B cell (primary cell): Measurements from ENCODE around the gene LRR1. TPM values are rescaled to one million over a fixed set of nuclear protein-coding genes. Genes with fewer than 3 reads are reported as not detected.

Source experiments
- ATAC-seq: fragments of 200-7000 bp; cut with Tn5 transposase; one replicate; pipeline ENCODE4 v1.10.0; 2021; ENCODE audit warnings: low read depth, mild to moderate bottlenecking, moderate number of reproducible peaks, moderate library complexity
- CTCF ChIA-PET: fragments of 350-600 bp; sonication (Branson Sonifier 250); formaldehyde crosslinking; loops from one replicate; lab custom pipeline; 2021; ENCODE audit warnings: antibody characterized with exemption, inconsistent platforms; lab: Charles Lee
- POLR2A ChIA-PET: fragments of 350-600 bp; sonication (Branson Sonifier 250); formaldehyde crosslinking; loops from one replicate; lab custom pipeline; 2021; ENCODE audit warnings: antibody characterized with exemption; lab: Charles Lee
- DNase-seq: peaks from one replicate; pipeline ENCODE4 v3.0.0; 2013
- H2AFZ ChIP-seq: 2 replicates; pipeline ENCODE4 v1.6.1; 2012; ENCODE audit warnings: mild to moderate bottlenecking, low read depth, low read length; ENCODE audit not compliant: insufficient read depth, poor library complexity, severe bottlenecking
- H3K27ac ChIP-seq, 2 donors: 1 replicate in 1 of 2; 2 replicates in 1 of 2; pipeline ENCODE4 v1.5.1; 2012 to 2013; ENCODE audit warnings: low read length in 2 of 2, mild to moderate bottlenecking in 2 of 2, moderate library complexity in 1 of 2
- H3K27me3 ChIP-seq, 4 experiments: fragments of 200-600 bp in 1 of 4; sonication (generic) in 1 of 4; replicated peaks in 1 of 4; 1 replicate in 2 of 4; 2 replicates in 2 of 4; pipeline versions ENCODE4 v1.6.1 to v1.7.0; 2013 to 2016; ENCODE audit warnings: low read length in 3 of 4, mild to moderate bottlenecking in 2 of 4, mixed read lengths in 1 of 4, moderate library complexity in 1 of 4; ENCODE audit not compliant: insufficient read depth in 4 of 4, control insufficient read depth in 3 of 4; ENCODE audit errors: control extremely low read depth in 1 of 4
- H3K36me3 ChIP-seq, 2 experiments: replicated peaks in 1 of 2; 1 replicate in 1 of 2; 2 replicates in 1 of 2; pipeline versions ENCODE4 v1.6.1 to v1.7.1; 2013; ENCODE audit warnings: low read length in 1 of 2; ENCODE audit not compliant: insufficient read depth in 2 of 2, control insufficient read depth in 1 of 2; ENCODE audit errors: control extremely low read depth in 1 of 2, extremely low read depth in 1 of 2
- H3K4me1 ChIP-seq, 2 donors: fragments of 200-600 bp in 1 of 2; sonication (generic) in 1 of 2; 1 replicate in 1 of 2; 2 replicates in 1 of 2; pipeline versions ENCODE4 v1.5.1 to v1.6.1; 2013 to 2017; ENCODE audit warnings: low read length in 2 of 2; ENCODE audit not compliant: control insufficient read depth in 2 of 2, insufficient read depth in 2 of 2
- H3K4me2 ChIP-seq: replicated peaks from 2 replicates; pipeline ENCODE3; 2012; ENCODE audit warnings: mild to moderate bottlenecking, low read depth, low read length; ENCODE audit not compliant: poor library complexity, severe bottlenecking
- H3K4me3 ChIP-seq, 5 experiments: fragments of 200-600 bp in 1 of 5; sonication (generic) in 1 of 5; 1 replicate in 3 of 5; 2 replicates in 2 of 5; pipeline versions ENCODE4 v1.5.1 to v1.7.0; 2011 to 2016; ENCODE audit warnings: low read length in 4 of 5, mild to moderate bottlenecking in 4 of 5, low read depth in 2 of 5, control low read depth in 1 of 5, moderate library complexity in 1 of 5; ENCODE audit not compliant: insufficient read depth in 1 of 5; ENCODE audit errors: control extremely low read depth in 1 of 5, extremely low read depth in 1 of 5
- H3K79me2 ChIP-seq: fragments of 200-600 bp; sonication (generic); one replicate; pipeline ENCODE4 v1.6.0; 2016; ENCODE audit warnings: low read length; ENCODE audit not compliant: control insufficient read depth, insufficient read depth
- H3K9ac ChIP-seq: fragments of 200-600 bp; sonication (generic); 2 replicates; pipeline ENCODE4 v1.6.1; 2017; ENCODE audit warnings: mild to moderate bottlenecking, low read length, moderate library complexity
- H3K9me3 ChIP-seq, 3 donors: one replicate each; pipeline versions ENCODE4 v1.6.1 to v1.7.1; 2013; ENCODE audit warnings: low read length in 2 of 3; ENCODE audit not compliant: control insufficient read depth in 2 of 3, insufficient read depth in 1 of 3; ENCODE audit errors: control extremely low read depth in 1 of 3
- H4K20me1 ChIP-seq: 2 replicates; pipeline ENCODE4 v1.6.0; 2012; ENCODE audit warnings: mild to moderate bottlenecking, low read length; ENCODE audit not compliant: insufficient read depth, control insufficient read depth, poor library complexity, severe bottlenecking
- H3K27ac Mint-ChIP-seq: one replicate; pipeline ENCODE4 v1.8.0; 2021; ENCODE audit warnings: mixed read lengths
- H3K27me3 Mint-ChIP-seq: one replicate; pipeline ENCODE4 v1.8.0; 2021; ENCODE audit warnings: mixed read lengths
- H3K4me1 Mint-ChIP-seq: one replicate; pipeline ENCODE4 v1.8.0; 2021; ENCODE audit warnings: mixed read lengths
- H3K4me3 Mint-ChIP-seq: one replicate; pipeline ENCODE4 v1.8.0; 2021; ENCODE audit warnings: mixed read lengths
- H3K9me3 Mint-ChIP-seq: one replicate; pipeline ENCODE4 v1.8.0; 2022; ENCODE audit warnings: mixed read lengths; ENCODE audit not compliant: insufficient read depth
- EZH2 ChIP-seq: IDR thresholded peaks from 2 replicates; pipeline ENCODE4 v1.6.1; 2012; ENCODE audit warnings: borderline replicate concordance, low read depth, mild to moderate bottlenecking, moderate library complexity, low read length; ENCODE audit not compliant: insufficient read depth, poor library complexity, severe bottlenecking
- WGBS: methylation state at CpG from one replicate; pipeline ENCODE4 v1.1.5; 2013; ENCODE audit warnings: missing lambda C conversion rate; ENCODE audit not compliant: insufficient coverage; 5-methylcytosine and 5-hydroxymethylcytosine counted together
- intact Hi-C: fragments of 100-400 bp; cut with micrococcal nuclease; formaldehyde crosslinking; loops from one replicate; pipeline ENCODE4 v1.10.0; 2022
- polyA plus RNA-seq: library from polyadenylated mRNA; depleted of rRNA; stranded (reverse); fragments of >200 nt; gene quantifications from 2 replicates; pipeline ENCODE4 v1.2.3, GENCODE V29; 2012
- total RNA-seq, 2 donors: library from RNA; stranded (reverse); fragments of 120-200 nt in 1 of 2; gene quantifications; 1 replicate in 1 of 2; 2 replicates in 1 of 2; pipeline versions ENCODE4 v1.2.3 to v1.2.4, GENCODE V29; 2013 to 2022
- TF ChIP-seq, protein P1 (sequence below): fragments of 200-600 bp; IDR thresholded peaks from one replicate; pipeline ENCODE4 v1.8.0; 2022; ENCODE audit warnings: antibody characterized with exemption, mild to moderate bottlenecking

Gene LRR1
- total and polyA plus RNA-seq, 2 donors (not counting 1 experiment from before 2014, with no cell fraction given): 3.5 to 10.3 TPM

DNA sequence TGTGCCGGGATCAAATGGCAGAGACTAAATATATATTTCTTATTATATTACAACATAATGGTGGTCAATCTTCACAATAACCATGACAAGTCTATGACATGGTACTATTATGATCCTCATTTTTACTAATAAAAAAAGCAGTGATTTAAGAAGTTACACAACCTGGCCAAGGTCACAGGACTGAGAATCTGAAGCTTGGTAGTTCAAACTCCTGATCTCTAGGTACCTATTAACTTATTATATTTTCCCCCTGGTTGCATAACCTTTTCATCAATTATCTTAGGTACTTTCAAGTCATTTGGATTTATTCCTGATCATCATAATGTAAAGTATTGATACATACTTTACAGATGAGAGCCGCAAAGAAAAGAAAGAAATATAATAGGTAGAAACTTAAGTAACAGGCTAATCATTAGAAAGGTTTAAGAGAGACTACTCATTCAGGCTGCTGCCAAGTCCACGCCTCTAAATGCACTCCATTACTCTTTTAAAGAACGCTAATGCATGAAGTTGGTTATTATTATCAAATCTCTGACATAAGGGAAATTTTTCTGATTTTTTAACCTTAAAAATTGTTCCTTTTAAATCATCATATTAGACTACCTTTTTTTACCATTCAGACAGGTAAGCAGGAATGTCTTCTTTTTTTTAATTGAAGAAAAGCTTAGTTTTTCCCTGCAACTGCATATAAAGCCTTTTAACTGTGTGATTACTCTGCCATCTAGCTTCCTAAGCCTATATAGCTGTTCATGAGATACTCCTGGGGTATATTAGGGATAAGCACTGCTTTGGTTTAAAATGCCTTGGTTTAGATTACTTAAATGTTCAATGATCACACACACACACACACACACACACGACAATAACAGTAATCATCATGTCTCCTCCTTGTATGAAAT is 48.2 kb upstream of the LRR1 start:
- no CpG with 5 or more reads among the region's 5 CpGs for WGBS
- peaks cover 3% of the 10 kb centered on the region for H3K4me1 Mint-ChIP-seq
- H3K9ac ChIP-seq: no peak overlapping the region
- H3K9me3 Mint-ChIP-seq: no peaks in the 10 kb centered on the region
- no peak overlapping the region for H3K27ac ChIP-seq
- peaks cover 0 to 6% (median 0%) of the 10 kb centered on the region in 4 experiments for H3K27me3 ChIP-seq
- ChIA-PET CTCF (interaction anchor here (1.3 kb wide), 1 partner anchor 89 kb away, joined by 4 read pairs; no protein-coding TSS in a partner anchor), POLR2A (no interaction called here)
- no peak overlapping the region for H3K4me2 ChIP-seq
- no peaks in the 10 kb centered on the region for H3K4me1 ChIP-seq
- H3K4me3 Mint-ChIP-seq: no peak overlapping the region
- H3K27ac Mint-ChIP-seq: no peak overlapping the region
- no peaks in the 10 kb centered on the region for H3K27me3 Mint-ChIP-seq
- no peak overlapping the region for H2AFZ ChIP-seq
- H3K36me3 ChIP-seq: no peaks in the 10 kb centered on the region
- no peak for DNase-seq
- H3K79me2 ChIP-seq: no peaks in the 10 kb centered on the region
- H3K4me3 ChIP-seq: no peak overlapping the region
- intact Hi-C loops: no loop called here
- ATAC-seq: no peak
- no peaks in the 10 kb centered on the region for H4K20me1 ChIP-seq
- H3K9me3 ChIP-seq: no peaks in the 10 kb centered on the region
- no peak for TF ChIP-seq EZH2
- TF ChIP-seq, protein P1, sequence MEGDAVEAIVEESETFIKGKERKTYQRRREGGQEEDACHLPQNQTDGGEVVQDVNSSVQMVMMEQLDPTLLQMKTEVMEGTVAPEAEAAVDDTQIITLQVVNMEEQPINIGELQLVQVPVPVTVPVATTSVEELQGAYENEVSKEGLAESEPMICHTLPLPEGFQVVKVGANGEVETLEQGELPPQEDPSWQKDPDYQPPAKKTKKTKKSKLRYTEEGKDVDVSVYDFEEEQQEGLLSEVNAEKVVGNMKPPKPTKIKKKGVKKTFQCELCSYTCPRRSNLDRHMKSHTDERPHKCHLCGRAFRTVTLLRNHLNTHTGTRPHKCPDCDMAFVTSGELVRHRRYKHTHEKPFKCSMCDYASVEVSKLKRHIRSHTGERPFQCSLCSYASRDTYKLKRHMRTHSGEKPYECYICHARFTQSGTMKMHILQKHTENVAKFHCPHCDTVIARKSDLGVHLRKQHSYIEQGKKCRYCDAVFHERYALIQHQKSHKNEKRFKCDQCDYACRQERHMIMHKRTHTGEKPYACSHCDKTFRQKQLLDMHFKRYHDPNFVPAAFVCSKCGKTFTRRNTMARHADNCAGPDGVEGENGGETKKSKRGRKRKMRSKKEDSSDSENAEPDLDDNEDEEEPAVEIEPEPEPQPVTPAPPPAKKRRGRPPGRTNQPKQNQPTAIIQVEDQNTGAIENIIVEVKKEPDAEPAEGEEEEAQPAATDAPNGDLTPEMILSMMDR: no peak

DNA sequence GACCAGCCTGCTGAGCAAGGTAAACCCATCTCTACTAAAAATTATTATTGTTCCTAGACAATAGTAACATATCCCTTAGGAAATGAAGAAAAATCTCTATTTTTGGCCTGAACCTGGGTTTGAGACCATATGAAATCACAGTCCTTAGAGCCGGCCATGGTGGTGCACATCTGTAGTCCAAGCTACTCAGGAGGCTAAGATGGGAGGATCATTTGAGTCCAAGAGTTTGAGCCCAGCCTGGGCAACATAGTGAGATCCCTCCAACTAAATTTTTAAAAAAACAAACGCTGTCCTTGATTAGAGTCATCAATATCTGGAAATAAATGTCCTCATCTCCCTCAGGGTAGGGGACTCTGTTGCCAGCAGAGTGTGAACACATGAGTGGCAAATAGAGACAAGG is 47.2 kb upstream of the LRR1 start:
- ChIA-PET POLR2A (no interaction called here), CTCF (interaction anchor here (1.3 kb wide), 1 partner anchor 90 kb away, joined by 4 read pairs; no protein-coding TSS in a partner anchor)
- no peak for DNase-seq
- H4K20me1 ChIP-seq: no peaks in the 10 kb centered on the region
- no peak overlapping the region for H3K9ac ChIP-seq
- H3K9me3 Mint-ChIP-seq: no peaks in the 10 kb centered on the region
- H3K4me1 ChIP-seq: no peaks in the 10 kb centered on the region
- H3K27me3 Mint-ChIP-seq: no peaks in the 10 kb centered on the region
- H3K4me3 ChIP-seq: no peak overlapping the region
- intact Hi-C loops: no loop called here
- peaks cover 3% of the 10 kb centered on the region for H3K4me1 Mint-ChIP-seq
- no peaks in the 10 kb centered on the region for H3K36me3 ChIP-seq
- H3K27ac ChIP-seq: no peak overlapping the region
- WGBS: 92% methylated on average over 2 of the region's 2 CpGs
- H3K4me3 Mint-ChIP-seq: no peak overlapping the region
- no peak overlapping the region for H3K4me2 ChIP-seq
- TF ChIP-seq, protein P1: no peak
- TF ChIP-seq EZH2: no peak
- peaks cover 0 to 6% (median 0%) of the 10 kb centered on the region in 4 experiments for H3K27me3 ChIP-seq
- no peak for ATAC-seq
- H3K27ac Mint-ChIP-seq: no peak overlapping the region
- H3K79me2 ChIP-seq: no peaks in the 10 kb centered on the region
- no peaks in the 10 kb centered on the region for H3K9me3 ChIP-seq
- H2AFZ ChIP-seq: no peak overlapping the region
